Parathyroid adenoma (tissue), 2 donors: ENCODE results near the gene SEMA4C.

Experiments used
- H2AFZ ChIP-seq: fragments of 300-600 bp; sonication (generic); one replicate; pipeline ENCODE4 v1.7.0; 2017; ENCODE audit warnings: antibody characterized with exemption, mild to moderate bottlenecking
- H3K27ac ChIP-seq: fragments of 300-600 bp; sonication (generic); one replicate; pipeline ENCODE4 v1.7.0; 2017
- H3K27me3 ChIP-seq: fragments of 300-600 bp; sonication (generic); one replicate; pipeline ENCODE4 v1.7.0; 2017; ENCODE audit warnings: low read length; ENCODE audit not compliant: control insufficient read depth, insufficient read depth
- H3K36me3 ChIP-seq: fragments of 300-600 bp; sonication (generic); one replicate; pipeline ENCODE4 v1.7.0; 2017; ENCODE audit warnings: low read length; ENCODE audit not compliant: control insufficient read depth, insufficient read depth
- H3K4me1 ChIP-seq: fragments of 300-600 bp; sonication (generic); one replicate; pipeline ENCODE4 v1.7.0; 2017; ENCODE audit warnings: control low read depth
- H3K4me2 ChIP-seq: fragments of 300-600 bp; sonication (generic); one replicate; pipeline ENCODE4 v1.7.0; 2017; ENCODE audit warnings: low read length
- H3K4me3 ChIP-seq: fragments of 300-600 bp; sonication (generic); one replicate; pipeline ENCODE4 v1.7.0; 2017; ENCODE audit warnings: low read depth, low read length
- H3K79me2 ChIP-seq: fragments of 300-600 bp; sonication (generic); one replicate; pipeline ENCODE4 v1.7.0; 2017; ENCODE audit warnings: control low read depth
- H3K9ac ChIP-seq: fragments of 300-600 bp; sonication (generic); one replicate; pipeline ENCODE4 v1.7.0; 2017; ENCODE audit warnings: mild to moderate bottlenecking
- H3K9me3 ChIP-seq: fragments of 300-600 bp; sonication (generic); one replicate; pipeline ENCODE4 v1.7.0; 2017; ENCODE audit warnings: low read length; ENCODE audit not compliant: control insufficient read depth
- CTCF ChIP-seq: fragments of 300-600 bp; sonication (generic); IDR thresholded peaks from one replicate; pipeline ENCODE4 v1.7.0; 2017; ENCODE audit warnings: antibody characterized with exemption, mild to moderate bottlenecking
- donor health status: primary hyperparathyroidism.

Gene SEMA4C

DNA sequence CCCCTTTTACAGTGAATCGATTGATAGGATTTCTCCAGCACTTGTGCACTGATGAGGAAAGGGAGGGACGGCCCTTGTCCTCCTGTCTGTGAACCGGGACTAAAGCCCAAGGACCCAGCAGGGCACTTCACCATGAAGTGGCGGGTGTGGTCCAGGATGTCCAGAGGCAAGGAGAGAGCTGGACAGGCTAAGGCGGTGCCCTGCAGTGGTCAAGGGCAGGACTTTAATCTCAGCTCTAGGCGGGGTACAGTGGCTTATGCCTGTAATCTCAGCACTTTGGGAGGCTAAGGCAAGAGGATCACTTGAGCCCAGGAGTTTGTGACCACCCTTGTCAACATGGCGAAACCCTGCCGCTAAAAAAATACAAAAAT is 28.2 kb upstream of the SEMA4C start:
- Histone ChIP-seq H3K27me3 (no peaks in the 10 kb centered on the region), H3K9me3 (no peaks in the 10 kb centered on the region), H2AFZ (no peak overlapping the region), H3K4me1 (peaks cover 5% of the 10 kb centered on the region), H3K36me3 (no peaks in the 10 kb centered on the region), H3K79me2 (no peaks in the 10 kb centered on the region), H3K9ac (no peak overlapping the region), H3K4me2 (no peak overlapping the region), H3K4me3 (no peak overlapping the region), H3K27ac (no peak overlapping the region)
- TF ChIP-seq CTCF = no peak

- H3K4me1 ChIP-seq = peaks cover 5% of the 10 kb centered on the region
- H3K9me3 ChIP-seq = no peaks in the 10 kb centered on the region
- H3K27ac ChIP-seq = no peak overlapping the region
- H3K4me3 ChIP-seq = no peak overlapping the region
- no peaks in the 10 kb centered on the region for H3K79me2 ChIP-seq
- no peak for TF ChIP-seq CTCF
- H3K36me3 ChIP-seq = no peaks in the 10 kb centered on the region
- no peak overlapping the region for H3K9ac ChIP-seq
- H3K4me2 ChIP-seq = no peak overlapping the region
- H2AFZ ChIP-seq = no peak overlapping the region
- H3K27me3 ChIP-seq = no peaks in the 10 kb centered on the region
These were observed 27.7 kb upstream of the SEMA4C start for GRCh38 chr2:96897491-96898134.

- Histone ChIP-seq H3K4me1 (peaks cover 5% of the 10 kb centered on the region), H3K79me2 (no peaks in the 10 kb centered on the region), H3K4me3 (no peak overlapping the region), H3K9ac (no peak overlapping the region), H3K27ac (no peak overlapping the region), H3K36me3 (no peaks in the 10 kb centered on the region), H3K27me3 (no peaks in the 10 kb centered on the region), H3K9me3 (no peaks in the 10 kb centered on the region), H3K4me2 (no peak overlapping the region), H2AFZ (no peak overlapping the region)
- TF ChIP-seq CTCF = no peak
These were observed 26.1 kb upstream of the SEMA4C start for GRCh38 chr2:96895746-96896651.

GRCh38 chr2:96895032-96895745 is 25.3 kb upstream of the SEMA4C start:
- Histone ChIP-seq H3K4me3 (no peak overlapping the region), H3K27ac (no peak overlapping the region), H3K4me1 (peaks cover 5% of the 10 kb centered on the region), H3K9ac (no peak overlapping the region), H3K79me2 (no peaks in the 10 kb centered on the region), H2AFZ (no peak overlapping the region), H3K36me3 (no peaks in the 10 kb centered on the region), H3K27me3 (no peaks in the 10 kb centered on the region), H3K9me3 (no peaks in the 10 kb centered on the region), H3K4me2 (no peak overlapping the region)
- TF ChIP-seq CTCF = no peak
